Thymus (tissue), 11 donors: ENCODE measurements around the gene TECTA. TPM values are rescaled to one million over a fixed set of nuclear protein-coding genes. Genes with fewer than 3 reads are reported as not detected.

ENCODE experiments used
- DNase-seq, 9 donors: peaks; one replicate each; pipeline ENCODE4 v3.0.0-alpha.2; 2013; ENCODE audit warnings: low spot score in 9 of 9, low read depth in 6 of 9, missing footprints in 1 of 9
- H3K27ac ChIP-seq, 2 donors: one replicate each; pipeline ENCODE4 v1.5.1; 2013; ENCODE audit warnings: control low read depth in 1 of 2, low read depth in 1 of 2, low read length in 1 of 2, mild to moderate bottlenecking in 1 of 2, moderate library complexity in 1 of 2
- H3K27me3 ChIP-seq, 2 donors: one replicate each; pipeline ENCODE4 v1.5.1; 2013; ENCODE audit warnings: low read length in 1 of 2; ENCODE audit not compliant: control insufficient read depth in 2 of 2, insufficient read depth in 1 of 2
- H3K36me3 ChIP-seq, 2 donors: one replicate each; pipeline ENCODE4 v1.5.1; 2013; ENCODE audit warnings: low read length in 1 of 2, mild to moderate bottlenecking in 1 of 2, moderate library complexity in 1 of 2; ENCODE audit not compliant: control insufficient read depth in 2 of 2, insufficient read depth in 2 of 2
- H3K4me1 ChIP-seq, 2 donors: one replicate each; pipeline ENCODE4 v1.5.1; 2013; ENCODE audit warnings: low read length in 2 of 2; ENCODE audit not compliant: control insufficient read depth in 2 of 2, insufficient read depth in 2 of 2
- H3K4me3 ChIP-seq, 2 donors: one replicate each; pipeline ENCODE4 v1.5.1; 2013; ENCODE audit warnings: low read length in 2 of 2, control low read depth in 1 of 2, mild to moderate bottlenecking in 1 of 2
- H3K9me3 ChIP-seq, 2 donors: one replicate each; pipeline ENCODE4 v1.5.1; 2013; ENCODE audit warnings: low read length in 1 of 2, mild to moderate bottlenecking in 1 of 2; ENCODE audit not compliant: control insufficient read depth in 2 of 2, insufficient read depth in 1 of 2
- WGBS: extraction: QIAGEN DNeasy Blood & Tissue Kit; methylation state at CpG from one replicate; pipeline ENCODE4 v1.1.7; 2013; 5-methylcytosine and 5-hydroxymethylcytosine counted together
- polyA plus RNA-seq: library from polyadenylated mRNA; stranded (reverse); fragments of 200-250 nt; gene quantifications from one replicate; pipeline ENCODE4 v1.2.3, GENCODE V29; 2013
- total RNA-seq: library from RNA; stranded (reverse); fragments of 120-200 nt; gene quantifications from one replicate; pipeline ENCODE4 v1.2.4, GENCODE V29; 2013
- donor health status: healthy.

Gene TECTA
- total and polyA plus RNA-seq, 2 donors, result 0.19 to 0.71 TPM

- DNase-seq, result no peak
- no peak overlapping the region for H3K4me3 ChIP-seq
- no peaks in the 10 kb centered on the region for H3K27me3 ChIP-seq
- no peaks in the 10 kb centered on the region for H3K4me1 ChIP-seq
- H3K9me3 ChIP-seq, result no peaks in the 10 kb centered on the region
- H3K27ac ChIP-seq, result no peak overlapping the region
- H3K36me3 ChIP-seq, result no peaks in the 10 kb centered on the region
- WGBS, result 93% methylated on average over 13 of the region's 13 CpGs
Measured at GRCh38 chr11:121132211-121132976, 31.4 kb downstream of the TECTA start.

GRCh38 chr11:121134741-121135312 is 33.8 kb downstream of the TECTA start:
- no peaks in the 10 kb centered on the region for H3K36me3 ChIP-seq
- 86% methylated on average over 10 of the region's 10 CpGs for WGBS

GRCh38 chr11:121137005-121137404 is 36.0 kb downstream of the TECTA start:
- Histone ChIP-seq H3K27ac (no peak overlapping the region), H3K4me1 (no peaks in the 10 kb centered on the region), H3K36me3 (no peaks in the 10 kb centered on the region), H3K27me3 (no peaks in the 10 kb centered on the region), H3K4me3 (no peak overlapping the region), H3K9me3 (no peaks in the 10 kb centered on the region)
- WGBS, result 87% methylated on average over 11 of the region's 11 CpGs
- no peak for DNase-seq

More at GRCh38 chr11:121134741-121135312, 33.8 kb downstream of the TECTA start:
- Histone ChIP-seq H3K4me1 (no peaks in the 10 kb centered on the region), H3K9me3 (no peaks in the 10 kb centered on the region), H3K27ac (no peak overlapping the region), H3K4me3 (no peak overlapping the region), H3K27me3 (no peaks in the 10 kb centered on the region)
- no peak for DNase-seq

- H3K27me3 ChIP-seq, result no peaks in the 10 kb centered on the region
- no peaks in the 10 kb centered on the region for H3K9me3 ChIP-seq
- H3K4me3 ChIP-seq, result no peak overlapping the region
- no peaks in the 10 kb centered on the region for H3K36me3 ChIP-seq
- H3K4me1 ChIP-seq, result no peaks in the 10 kb centered on the region
- 98% methylated on average over 5 of the region's 5 CpGs for WGBS
- DNase-seq, result no peak
- no peak overlapping the region for H3K27ac ChIP-seq
Measured at GRCh38 chr11:121138259-121138658, 37.2 kb downstream of the TECTA start.

- no peak overlapping the region for H3K27ac ChIP-seq
- H3K36me3 ChIP-seq, result no peaks in the 10 kb centered on the region
- no peaks in the 10 kb centered on the region for H3K9me3 ChIP-seq
- DNase-seq, result no peak
- H3K4me1 ChIP-seq, result no peaks in the 10 kb centered on the region
- 72% methylated on average over 8 of the region's 8 CpGs for WGBS
- H3K27me3 ChIP-seq, result no peaks in the 10 kb centered on the region
- no peak overlapping the region for H3K4me3 ChIP-seq
Measured at GRCh38 chr11:121140369-121140768, 39.3 kb downstream of the TECTA start.

GRCh38 chr11:121141066-121141465 is 40.0 kb downstream of the TECTA start:
- H3K4me3 ChIP-seq, result no peak overlapping the region
- H3K27me3 ChIP-seq, result no peaks in the 10 kb centered on the region
- 89% methylated on average over 1 of the region's 1 CpG for WGBS
- no peak for DNase-seq
- no peak overlapping the region for H3K27ac ChIP-seq
- no peaks in the 10 kb centered on the region for H3K36me3 ChIP-seq
- H3K4me1 ChIP-seq, result no peaks in the 10 kb centered on the region
- no peaks in the 10 kb centered on the region for H3K9me3 ChIP-seq

- H3K27me3 ChIP-seq, result no peaks in the 10 kb centered on the region
- DNase-seq, result no peak
- H3K9me3 ChIP-seq, result no peaks in the 10 kb centered on the region
- no peak overlapping the region for H3K27ac ChIP-seq
- no peak overlapping the region for H3K4me3 ChIP-seq
- WGBS, result 93% methylated on average over 5 of the region's 5 CpGs
- no peaks in the 10 kb centered on the region for H3K4me1 ChIP-seq
- H3K36me3 ChIP-seq, result no peaks in the 10 kb centered on the region
Measured at GRCh38 chr11:121143921-121144320, 42.9 kb downstream of the TECTA start.

- WGBS, result 83% methylated on average over 5 of the region's 5 CpGs
- no peaks in the 10 kb centered on the region for H3K9me3 ChIP-seq
- no peak for DNase-seq
- no peaks in the 10 kb centered on the region for H3K27me3 ChIP-seq
- no peak overlapping the region for H3K4me3 ChIP-seq
- no peaks in the 10 kb centered on the region for H3K36me3 ChIP-seq
- H3K4me1 ChIP-seq, result no peaks in the 10 kb centered on the region
- H3K27ac ChIP-seq, result no peak overlapping the region
Measured at GRCh38 chr11:121144723-121145122, 43.7 kb downstream of the TECTA start.

GRCh38 chr11:121145826-121146225 is 44.8 kb downstream of the TECTA start:
- Histone ChIP-seq H3K9me3 (no peaks in the 10 kb centered on the region), H3K27ac (no peak overlapping the region), H3K4me3 (no peak overlapping the region), H3K4me1 (no peaks in the 10 kb centered on the region), H3K36me3 (no peaks in the 10 kb centered on the region), H3K27me3 (no peaks in the 10 kb centered on the region)
- DNase-seq, result no peak
- 87% methylated on average over 11 of the region's 11 CpGs for WGBS
